HTR-8/SVneo (cell line): Measurements from ENCODE around the gene DPF3.

Experiments
- DNase-seq: peaks from one replicate; pipeline ENCODE4 v3.0.0; 2011; ENCODE audit warnings: low spot score, mixed read lengths; ENCODE audit not compliant: insufficient read length
- FAIRE-seq: peaks from 2 replicates; lab custom pipeline; 2011; peaks lifted over from hg19 to GRCh38; lab: Jason Lieb, UNC

Gene DPF3

GRCh38 chr14:72849222-72849621 is 44.7 kb downstream of the DPF3 start:
- FAIRE-seq (peak; percentile 4), DNase-seq (no peak)

DNA sequence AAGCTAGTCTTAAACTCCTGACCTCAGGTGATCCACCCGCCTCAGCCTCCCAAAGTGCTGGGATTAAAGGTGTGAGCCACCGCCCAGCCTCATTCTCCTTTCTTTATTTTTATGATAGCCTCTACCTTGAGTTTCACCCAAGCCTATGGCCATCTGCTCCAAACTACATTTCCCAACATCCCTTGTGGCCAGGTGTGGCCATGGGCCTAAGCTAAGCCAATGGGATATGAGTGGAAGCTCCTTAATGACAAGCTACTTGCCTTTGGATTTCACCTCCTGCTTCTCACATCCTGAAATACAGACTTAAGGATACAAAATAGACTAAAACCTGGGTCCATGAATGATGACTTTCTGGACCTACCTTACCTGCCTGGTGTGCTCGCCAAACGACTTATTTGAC is 46.2 kb downstream of the DPF3 start:
- FAIRE-seq (no peak), DNase-seq (no peak)

- DNase-seq (no peak), FAIRE-seq (no peak)
Measured at GRCh38 chr14:72845683-72846082, 48.2 kb downstream of the DPF3 start.

DNA sequence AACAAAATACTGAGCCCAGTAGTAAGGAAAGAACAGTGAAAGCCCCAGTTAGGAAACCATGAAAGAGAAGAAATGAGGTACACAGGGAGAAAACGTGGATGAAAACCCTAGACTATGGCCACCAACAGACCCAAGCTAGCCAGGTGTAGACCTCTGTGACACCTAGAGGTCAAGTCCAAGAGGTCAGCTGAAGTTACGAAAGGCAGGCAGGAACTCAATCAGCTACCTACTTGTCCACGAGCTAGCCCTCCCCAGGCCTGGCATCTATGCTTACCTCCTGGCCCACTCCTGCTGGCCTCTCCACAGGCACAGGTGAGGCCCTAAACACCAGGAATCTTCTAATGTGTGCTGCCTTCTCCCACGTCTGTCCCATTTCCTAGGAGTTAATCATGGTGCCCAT is 48.7 kb downstream of the DPF3 start:
- FAIRE-seq = peak; percentile 63
- DNase-seq = no peak

- FAIRE-seq = peak; percentile 57
- peak; percentile 41 for DNase-seq
Measured at GRCh38 chr14:72844524-72844923, 49.4 kb downstream of the DPF3 start.

GRCh38 chr14:72839753-72840607 is 53.9 kb downstream of the DPF3 start:
- no peak for DNase-seq
- peak; percentile 9 for FAIRE-seq

- no peak for DNase-seq
- FAIRE-seq = no peak
Measured at GRCh38 chr14:72839351-72839750, 54.5 kb downstream of the DPF3 start.

GRCh38 chr14:72836085-72836484 is 57.8 kb downstream of the DPF3 start:
- DNase-seq (no peak), FAIRE-seq (peak; percentile 33)

- DNase-seq (no peak), FAIRE-seq (peak; percentile 89)
Measured at GRCh38 chr14:72833174-72833573, 60.7 kb downstream of the DPF3 start.

DNA sequence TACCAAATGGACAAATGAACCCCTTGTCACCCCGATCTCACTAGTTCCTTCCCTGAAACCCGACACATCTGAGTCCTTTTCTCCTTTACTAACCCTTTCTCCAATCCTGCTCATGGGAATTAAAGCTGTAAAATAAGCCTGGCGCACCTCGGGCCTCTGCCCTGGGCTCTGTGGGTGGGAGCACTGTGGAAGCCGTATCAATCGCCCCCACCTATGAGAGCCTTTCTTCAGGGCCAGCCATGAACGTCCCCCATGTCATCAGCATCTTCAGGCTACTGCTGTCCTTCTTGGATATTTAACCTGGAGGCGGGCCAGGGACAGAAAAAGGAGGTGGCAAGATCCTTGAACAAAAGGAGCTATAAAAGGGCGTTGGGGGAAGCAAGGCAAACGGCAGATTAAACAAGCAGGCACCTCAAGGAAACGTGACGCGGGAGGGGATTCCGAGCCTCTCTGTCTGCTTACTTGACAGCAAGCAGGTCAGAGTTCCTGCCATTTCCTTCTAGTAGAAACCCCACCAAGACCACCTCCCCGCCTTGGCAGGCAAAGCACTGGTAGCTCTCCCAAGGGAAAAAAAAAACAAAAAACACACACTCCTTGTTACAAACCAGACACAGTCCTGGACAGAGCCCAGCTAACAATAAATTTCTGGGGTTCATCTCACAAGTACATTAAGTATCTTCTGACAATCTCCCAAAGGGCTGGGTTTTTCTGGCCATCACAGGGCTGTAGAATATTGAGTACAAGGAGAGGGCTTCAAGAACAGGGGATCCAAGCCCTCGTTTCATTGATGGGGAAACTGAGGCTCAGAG is 62.9 kb downstream of the DPF3 start:
- no peak for DNase-seq
- FAIRE-seq = peak; percentile 33

DNA sequence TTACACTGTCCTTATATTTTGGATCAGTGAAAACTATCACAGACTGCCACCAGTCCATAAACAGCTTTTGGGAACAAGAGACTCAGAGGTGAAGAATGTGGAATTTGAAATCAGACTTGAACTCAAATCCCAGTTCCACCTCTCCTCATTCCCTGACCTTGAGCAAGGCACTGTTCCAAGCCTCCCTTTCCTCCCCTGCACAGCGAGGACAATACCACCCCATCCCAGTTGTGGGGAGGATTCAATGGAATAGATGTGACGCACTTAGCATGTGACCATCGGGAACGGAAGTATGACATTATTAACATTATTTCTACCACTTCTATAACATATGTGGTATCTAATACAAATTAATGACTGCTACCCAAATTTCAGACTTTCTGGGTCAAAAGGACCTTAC is 63.5 kb downstream of the DPF3 start:
- no peak for DNase-seq
- FAIRE-seq = peak; percentile 65

DNA sequence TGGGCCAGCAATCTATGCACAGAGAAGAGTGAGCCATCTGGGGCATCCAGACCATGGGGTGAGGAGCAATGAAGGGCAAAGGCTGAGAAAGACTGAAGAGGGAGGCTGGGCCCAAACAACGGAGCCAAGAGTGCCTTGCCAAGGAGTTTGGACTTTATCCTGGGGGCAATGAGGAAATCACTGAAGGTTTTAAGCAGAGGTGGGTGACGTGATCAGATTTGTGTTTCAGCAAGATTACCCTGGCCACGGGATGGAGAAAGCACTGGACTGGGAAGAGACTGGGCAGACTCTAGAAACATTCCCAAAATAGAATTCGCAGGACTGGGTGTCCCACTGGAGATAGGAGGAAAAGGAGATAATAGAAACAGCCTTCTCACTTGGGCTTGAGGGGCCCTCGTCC is 65.3 kb downstream of the DPF3 start:
- no peak for FAIRE-seq
- DNase-seq = no peak

GRCh38 chr14:72826039-72826438 is 67.9 kb downstream of the DPF3 start:
- FAIRE-seq (no peak), DNase-seq (no peak)

GRCh38 chr14:72825486-72825885 is 68.4 kb downstream of the DPF3 start:
- FAIRE-seq = no peak

GRCh38 chr14:72824051-72824450 is 69.8 kb downstream of the DPF3 start:
- DNase-seq (no peak), FAIRE-seq (no peak)

More at GRCh38 chr14:72825486-72825885, 68.4 kb downstream of the DPF3 start:
- DNase-seq = no peak

- FAIRE-seq = peak; percentile 49
- DNase-seq = no peak
Measured at GRCh38 chr14:72822946-72823611, 70.8 kb downstream of the DPF3 start.

DNA sequence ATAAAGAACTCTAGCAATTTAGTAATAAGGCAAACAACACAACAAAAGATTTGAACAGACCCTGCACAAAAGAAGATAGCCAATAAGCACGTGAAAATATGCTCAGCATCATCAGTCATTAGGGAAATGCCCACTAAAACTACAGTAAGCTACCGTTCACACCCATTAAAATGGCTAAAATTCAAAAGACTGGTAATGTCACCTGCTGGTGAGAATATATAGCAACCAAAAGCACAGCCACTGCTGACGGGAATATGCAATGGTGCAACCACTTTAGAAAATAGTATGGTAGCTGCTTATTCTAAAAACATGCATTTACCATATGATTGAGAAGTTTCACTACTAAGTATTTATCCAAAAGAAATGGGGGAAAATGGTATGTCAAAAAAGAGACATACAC is 74.9 kb downstream of the DPF3 start:
- FAIRE-seq = no peak
- DNase-seq = no peak

DNA sequence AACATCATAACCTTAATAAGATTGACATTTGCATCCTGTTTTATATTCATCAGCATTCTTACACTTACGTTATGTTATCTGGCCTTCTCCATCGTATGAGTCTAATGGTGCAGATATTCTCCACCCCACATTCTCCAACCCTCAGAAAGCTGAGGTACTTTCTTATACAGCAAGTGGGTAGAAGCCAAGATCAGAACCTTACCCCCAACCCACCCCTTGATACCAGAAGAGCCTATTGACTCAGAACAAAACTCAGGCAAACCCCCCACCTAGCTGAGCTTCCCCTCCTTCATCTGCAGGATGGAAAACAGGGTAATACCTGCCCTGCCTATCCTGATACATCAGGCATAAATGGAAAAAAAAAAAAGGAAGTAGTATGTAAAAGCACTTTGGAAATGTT is 77.6 kb downstream of the DPF3 start:
- FAIRE-seq (peak; percentile 74), DNase-seq (no peak)

- DNase-seq (no peak), FAIRE-seq (no peak)
Measured at GRCh38 chr14:72815430-72815829, 78.5 kb downstream of the DPF3 start.

- FAIRE-seq = peak; percentile 31
- no peak for DNase-seq
Measured at GRCh38 chr14:72812292-72812851, 81.5 kb downstream of the DPF3 start.
